ENCODE data around the gene GRIK4. TPM values are rescaled to one million over a fixed set of nuclear protein-coding genes. Genes with fewer than 3 reads are reported as not detected.

The GRIK4 gene
- total and polyA plus RNA-seq, 2 donors (not counting 1 experiment from before 2014, with no cell fraction given): 0.12 to 0.27 TPM

- H3K27ac ChIP-seq (ENCODE audit: low read length in 2 of 2): no peak overlapping the region
Measured at GRCh38 chr11:120805960-120806555, 294.5 kb downstream of the GRIK4 start.

More at GRCh38 chr11:120805960-120806555, 294.5 kb downstream of the GRIK4 start:
- H3K4me3 Mint-ChIP-seq: no peak overlapping the region
- H3K9me3 Mint-ChIP-seq (ENCODE audit: insufficient read depth): no peaks in the 10 kb centered on the region
- H3K27me3 ChIP-seq (replicated peaks in 1 of 4; ENCODE audit: control extremely low read depth in 1 of 4, control insufficient read depth in 3 of 4, insufficient read depth in 4 of 4, low read length in 3 of 4): peaks cover 0 to 27% (median 2%) of the 10 kb centered on the region in 4 experiments
- H3K27me3 Mint-ChIP-seq: peaks cover 27% of the 10 kb centered on the region
- intact Hi-C loops (cut with micrococcal nuclease): no loop called here
- no peaks in the 10 kb centered on the region for H3K36me3 ChIP-seq (replicated peaks in 1 of 2; ENCODE audit: control extremely low read depth in 1 of 2, control insufficient read depth in 1 of 2, extremely low read depth in 1 of 2, insufficient read depth in 2 of 2, low read length in 1 of 2)
- no peak overlapping the region for H3K27ac Mint-ChIP-seq
- ChIA-PET CTCF (no interaction called here), POLR2A (interaction anchor here (0.6 kb wide), 1 partner anchor 8 kb away, joined by 6 read pairs; no protein-coding TSS in a partner anchor)
- no peak overlapping the region for H3K4me3 ChIP-seq (ENCODE audit: control extremely low read depth in 1 of 5, extremely low read depth in 1 of 5, insufficient read depth in 1 of 5, low read depth in 2 of 5, low read length in 4 of 5)
- WGBS (ENCODE audit: insufficient coverage): 32% methylated on average over 5 of the region's 9 CpGs
- no peaks in the 10 kb centered on the region for H3K4me1 Mint-ChIP-seq
- ATAC-seq (ENCODE audit: low read depth) (no peak), DNase-seq (no peak)
- H3K9me3 ChIP-seq (ENCODE audit: control extremely low read depth in 1 of 3, control insufficient read depth in 2 of 3, insufficient read depth in 1 of 3, low read length in 2 of 3): peaks cover 0 to 4% (median 0%) of the 10 kb centered on the region in 3 donors
- TF ChIP-seq EZH2 (IDR thresholded peaks at IDR 0.05; ENCODE audit: borderline replicate concordance, insufficient read depth, low read depth, low read length, poor library complexity, severe bottlenecking): no peak
- no peak for TF ChIP-seq CTCF (IDR thresholded peaks at IDR 0.05)
- H3K4me2 ChIP-seq (replicated peaks; ENCODE audit: low read depth, low read length, poor library complexity, severe bottlenecking): no peak overlapping the region
- H2AFZ ChIP-seq (ENCODE audit: insufficient read depth, low read depth, low read length, poor library complexity, severe bottlenecking): no peak overlapping the region
- H3K4me1 ChIP-seq (ENCODE audit: control insufficient read depth in 2 of 2, insufficient read depth in 2 of 2, low read length in 2 of 2): no peaks in the 10 kb centered on the region
- no peak overlapping the region for H3K9ac ChIP-seq (ENCODE audit: low read length)
- no peaks in the 10 kb centered on the region for H3K79me2 ChIP-seq (ENCODE audit: control insufficient read depth, insufficient read depth, low read length)
- H4K20me1 ChIP-seq (ENCODE audit: control insufficient read depth, insufficient read depth, low read length, poor library complexity, severe bottlenecking): no peaks in the 10 kb centered on the region
